Hematopoietic multipotent progenitor cell (in vitro differentiated cells): ENCODE measurements around the gene ABHD16A. TPM values are rescaled to one million over a fixed set of nuclear protein-coding genes. Genes with fewer than 3 reads are reported as not detected.

ENCODE experiments used
- DNase-seq, 3 donors: peaks; one replicate each; pipeline ENCODE4 v3.0.0-alpha.2; 2011 to 2015; ENCODE audit warnings: low read depth in 2 of 3, low spot score in 2 of 3
- total RNA-seq: library from RNA; depleted of rRNA; stranded (reverse); fragments of >200 nt; gene quantifications from one replicate; pipeline ENCODE4 v1.2.3, GENCODE V29; 2012

The ABHD16A gene
- total RNA-seq, result 75.4 TPM

GRCh38 chr6:31702819-31703716 lies at the start of gene ABHD16A:
TSS of gene ABHD16A (minus strand) at chr6:31703324. CDS start at chr6:31703281, 43 bp downstream.
- peak; percentile 88 to 99 (median 98) for DNase-seq

- DNase-seq, result no peak
Observed at GRCh38 chr6:31752739-31753319, 49.7 kb upstream of the ABHD16A start.

DNA sequence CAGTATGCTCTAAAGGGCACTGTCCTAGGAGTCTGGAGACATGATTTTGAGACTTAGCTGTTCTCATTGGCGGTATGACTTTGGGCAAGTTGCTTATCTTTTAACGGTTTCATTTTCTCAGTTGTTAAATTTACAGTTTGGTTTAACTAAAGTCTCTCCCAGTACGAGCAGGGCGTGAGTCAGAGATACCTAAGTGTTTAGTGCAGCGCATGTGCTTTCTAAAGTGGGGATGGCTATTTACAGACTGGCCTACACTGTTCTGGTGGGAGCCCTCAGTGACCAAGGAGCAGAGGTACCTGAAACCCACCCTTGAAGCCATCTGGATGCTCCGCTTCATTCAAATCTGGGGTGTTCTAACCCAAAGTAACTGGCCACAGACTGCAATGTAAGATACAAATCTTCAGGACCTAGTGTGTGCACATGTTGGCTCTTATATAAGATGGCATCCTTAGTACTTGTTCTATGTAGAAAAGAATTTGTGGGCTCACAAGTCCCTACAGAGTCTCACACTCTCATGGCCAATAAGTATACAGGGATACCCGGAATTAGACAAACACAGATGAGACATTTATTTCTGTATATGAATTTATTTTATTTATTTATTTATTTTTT lies 47.4 kb upstream of the ABHD16A start:
- no peak for DNase-seq

- no peak for DNase-seq
Observed at GRCh38 chr6:31749301-31750036, 46.3 kb upstream of the ABHD16A start.

GRCh38 chr6:31744422-31744821 lies 41.3 kb upstream of the ABHD16A start:
- no peak for DNase-seq

DNA sequence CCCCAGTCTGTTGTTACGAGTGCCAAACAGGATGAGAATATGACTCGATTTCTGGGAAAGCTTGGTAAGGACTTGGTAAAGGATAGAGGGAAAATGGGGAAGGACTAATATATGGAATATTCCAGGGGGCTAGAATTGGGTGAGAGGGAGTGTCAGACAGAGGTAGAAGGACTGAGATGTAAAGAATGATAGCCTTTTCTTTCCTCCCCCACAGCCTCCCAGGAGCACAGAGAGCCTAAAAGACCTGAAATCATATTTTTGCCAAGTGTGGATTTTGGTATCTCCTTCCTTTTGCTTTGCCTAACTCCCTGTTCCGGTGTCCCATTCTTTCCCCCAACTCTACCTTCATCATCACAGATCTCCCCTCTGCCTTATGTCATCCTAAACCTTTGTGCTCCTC lies 39.8 kb upstream of the ABHD16A start:
- DNase-seq, result no peak

DNA sequence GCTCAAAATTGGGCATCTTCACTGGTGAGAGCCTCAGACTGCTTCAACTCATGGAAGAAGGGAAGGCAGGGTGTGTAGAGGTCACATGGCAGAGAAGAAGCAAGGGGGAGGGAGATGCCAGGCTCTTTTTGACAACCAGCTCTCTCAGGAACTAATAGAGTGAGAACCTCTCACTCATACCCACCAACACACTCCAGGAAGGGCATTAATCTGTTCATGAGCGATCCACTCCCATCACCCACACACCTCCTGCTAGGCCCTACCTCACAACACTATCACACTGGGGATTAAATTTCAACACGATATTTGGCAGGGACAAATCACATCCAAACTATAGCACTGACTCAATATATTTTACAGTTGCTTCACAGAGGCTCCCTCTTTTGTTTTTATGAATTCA lies 38.7 kb upstream of the ABHD16A start:
- no peak for DNase-seq

GRCh38 chr6:31740397-31741223 lies 37.5 kb upstream of the ABHD16A start:
- DNase-seq, result no peak

DNA sequence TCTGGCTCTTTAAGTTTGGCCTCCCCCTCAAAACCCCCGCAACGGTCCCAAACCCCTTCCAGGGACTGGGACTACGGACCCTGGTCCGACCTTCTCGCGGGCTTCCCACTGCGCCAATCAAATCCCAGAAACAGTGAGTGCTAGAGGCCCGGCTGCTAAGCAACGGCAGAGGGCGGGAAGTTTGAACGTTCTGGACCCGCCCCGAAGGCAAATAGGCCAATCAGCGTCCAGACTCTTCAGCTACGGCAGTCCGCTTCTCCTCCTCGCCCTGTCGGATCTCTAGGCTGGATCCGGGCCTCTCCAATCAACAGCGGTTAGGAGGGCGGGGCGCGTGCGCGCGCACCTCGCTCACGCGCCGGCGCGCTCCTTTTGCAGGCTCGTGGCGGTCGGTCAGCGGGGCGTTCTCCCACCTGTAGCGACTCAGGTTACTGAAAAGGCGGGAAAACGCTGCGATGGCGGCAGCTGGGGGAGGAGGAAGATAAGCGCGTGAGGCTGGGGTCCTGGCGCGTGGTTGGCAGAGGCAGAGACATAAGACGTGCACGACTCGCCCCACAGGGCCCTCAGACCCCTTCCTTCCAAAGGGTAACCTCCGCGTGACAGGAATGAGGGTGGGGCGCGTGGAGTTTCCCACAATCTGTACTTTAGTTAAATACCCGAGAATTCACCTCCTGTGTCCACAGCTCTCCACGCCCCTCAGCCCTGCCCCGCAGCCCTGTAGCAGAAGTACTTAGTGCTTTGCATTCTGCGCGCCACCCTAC lies 36.7 kb upstream of the ABHD16A start, which contains the start of gene MSH5:
MSH5 (plus strand) TSS at position 367 of the 758 bp plus-strand sequence. CDS start 462 bp downstream, outside the sequence.
- peak; percentile 83 to 98 (median 95) for DNase-seq

DNA sequence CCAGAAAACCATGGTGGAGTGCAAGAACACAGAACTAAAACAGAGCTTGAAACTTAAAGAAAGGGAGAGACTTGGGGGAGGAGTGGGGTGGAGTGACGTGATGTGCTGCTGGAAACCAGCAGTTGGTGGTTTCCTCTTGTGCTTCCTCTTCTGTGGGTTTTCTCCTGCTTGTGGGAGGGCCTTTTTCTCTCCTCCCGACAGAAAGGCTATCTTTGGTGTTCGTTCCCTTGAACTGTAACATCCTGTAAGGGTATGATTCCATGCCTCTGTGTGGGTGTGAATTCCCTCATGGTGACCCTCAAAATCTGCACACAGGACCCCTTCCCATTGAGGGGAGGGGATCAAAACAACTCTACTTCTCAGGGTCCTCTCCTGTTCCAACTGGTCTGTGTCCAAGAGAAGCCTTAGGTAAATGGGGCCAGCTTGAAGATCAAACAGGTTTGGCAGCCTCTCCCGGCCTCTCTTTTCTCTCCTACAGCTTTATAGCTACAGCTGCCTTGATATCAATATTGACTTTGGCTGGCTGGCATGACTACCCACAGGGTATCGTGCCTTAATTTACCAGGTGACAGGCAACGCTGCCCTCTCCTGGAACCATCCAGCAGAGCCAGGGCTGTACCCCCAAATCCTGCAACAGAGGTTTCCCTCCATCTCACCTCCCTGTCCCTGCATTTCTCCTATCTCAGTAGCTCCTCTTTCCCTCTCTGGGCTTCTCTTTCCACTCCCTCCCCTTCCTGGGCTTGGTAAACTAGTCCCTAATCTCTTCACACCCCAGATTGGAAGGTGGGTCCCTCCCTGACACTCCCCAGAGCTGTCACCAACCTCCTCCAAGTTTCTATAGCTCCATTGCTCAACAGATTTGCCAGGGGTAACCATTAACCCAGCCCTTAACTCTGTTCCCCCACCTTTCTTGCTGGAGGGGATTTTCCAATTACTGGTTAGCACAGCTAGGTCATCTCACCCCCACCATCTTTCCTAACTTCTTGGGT lies 35.2 kb upstream of the ABHD16A start:
- DNase-seq, result peak; percentile 51 to 96 (median 92)

- DNase-seq, result peak in 2 of 3 donors; percentile 68 to 93
Observed at GRCh38 chr6:31737315-31737990, 34.3 kb upstream of the ABHD16A start.

DNA sequence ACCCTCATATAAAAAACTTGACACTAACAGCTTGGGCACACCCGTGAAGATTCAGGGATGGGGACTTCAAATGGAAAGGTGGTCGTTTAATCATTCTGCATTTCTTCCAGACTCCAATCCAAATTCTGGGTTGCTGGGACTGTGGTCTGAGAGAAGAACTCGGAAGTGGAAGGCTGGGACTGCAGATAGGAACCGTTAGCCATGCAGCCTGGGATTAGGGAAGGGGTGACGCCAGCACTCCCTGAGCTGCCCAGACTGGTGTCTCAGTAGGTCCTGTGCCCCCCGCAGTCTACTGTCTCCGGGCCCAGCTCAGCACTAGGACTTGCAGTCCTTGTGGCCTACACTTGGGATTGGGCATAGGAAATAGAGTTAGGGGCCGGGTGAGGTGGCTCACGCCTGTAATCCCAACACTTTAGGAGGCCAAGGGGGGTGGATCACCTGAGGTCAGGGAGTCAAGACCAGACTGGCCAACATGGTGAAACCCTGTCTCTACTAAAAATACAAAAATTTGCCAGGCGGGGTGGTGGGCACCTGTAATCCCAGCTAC lies 33.7 kb upstream of the ABHD16A start:
- DNase-seq, result no peak

GRCh38 chr6:31736021-31736767 lies 33.1 kb upstream of the ABHD16A start, which contains the start of gene CLIC1:
TSS of gene CLIC1 (minus strand) at chr6:31736530. CDS start at chr6:31736300, 230 bp downstream.
- DNase-seq, result peak; percentile 34 to 89 (median 76)

- peak in 2 of 3 donors; percentile 84 to 91 for DNase-seq
Observed at GRCh38 chr6:31734821-31735406, 31.8 kb upstream of the ABHD16A start.

DNA sequence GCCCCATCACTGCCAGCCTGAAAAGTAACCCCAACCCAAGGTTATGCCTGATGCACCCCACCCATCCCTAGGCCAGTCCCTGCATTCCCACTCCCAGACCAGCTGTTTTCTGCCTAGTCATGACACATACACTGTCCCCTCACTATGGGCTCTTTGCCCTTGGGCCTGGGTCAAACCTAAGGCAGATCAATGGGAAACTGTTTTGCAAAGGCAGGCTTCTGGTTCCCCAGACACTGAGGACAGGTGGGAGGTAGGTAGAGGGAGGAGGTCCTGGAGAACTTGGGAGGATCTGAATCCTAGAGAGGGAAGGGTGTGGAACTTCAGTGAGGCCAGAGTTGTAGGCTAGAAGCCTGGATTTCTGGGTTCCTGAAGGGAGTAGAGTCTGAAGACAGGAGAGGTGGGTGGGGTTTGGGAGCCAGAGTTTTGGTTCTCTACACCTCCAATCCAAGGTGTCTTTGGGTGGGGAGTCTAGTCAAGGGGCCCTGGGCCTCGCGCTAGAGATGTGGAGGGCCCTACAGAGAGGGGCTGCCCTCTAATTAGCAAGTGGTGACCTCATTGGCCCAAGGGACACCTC lies 31.2 kb upstream of the ABHD16A start:
- DNase-seq, result no peak
